Measurements from ENCODE around the gene SLU7.

The SLU7 gene

GRCh38 chr5:160419458-160420330 is 813 bp upstream of the SLU7 start:
- DNase-seq = no peak

DNA sequence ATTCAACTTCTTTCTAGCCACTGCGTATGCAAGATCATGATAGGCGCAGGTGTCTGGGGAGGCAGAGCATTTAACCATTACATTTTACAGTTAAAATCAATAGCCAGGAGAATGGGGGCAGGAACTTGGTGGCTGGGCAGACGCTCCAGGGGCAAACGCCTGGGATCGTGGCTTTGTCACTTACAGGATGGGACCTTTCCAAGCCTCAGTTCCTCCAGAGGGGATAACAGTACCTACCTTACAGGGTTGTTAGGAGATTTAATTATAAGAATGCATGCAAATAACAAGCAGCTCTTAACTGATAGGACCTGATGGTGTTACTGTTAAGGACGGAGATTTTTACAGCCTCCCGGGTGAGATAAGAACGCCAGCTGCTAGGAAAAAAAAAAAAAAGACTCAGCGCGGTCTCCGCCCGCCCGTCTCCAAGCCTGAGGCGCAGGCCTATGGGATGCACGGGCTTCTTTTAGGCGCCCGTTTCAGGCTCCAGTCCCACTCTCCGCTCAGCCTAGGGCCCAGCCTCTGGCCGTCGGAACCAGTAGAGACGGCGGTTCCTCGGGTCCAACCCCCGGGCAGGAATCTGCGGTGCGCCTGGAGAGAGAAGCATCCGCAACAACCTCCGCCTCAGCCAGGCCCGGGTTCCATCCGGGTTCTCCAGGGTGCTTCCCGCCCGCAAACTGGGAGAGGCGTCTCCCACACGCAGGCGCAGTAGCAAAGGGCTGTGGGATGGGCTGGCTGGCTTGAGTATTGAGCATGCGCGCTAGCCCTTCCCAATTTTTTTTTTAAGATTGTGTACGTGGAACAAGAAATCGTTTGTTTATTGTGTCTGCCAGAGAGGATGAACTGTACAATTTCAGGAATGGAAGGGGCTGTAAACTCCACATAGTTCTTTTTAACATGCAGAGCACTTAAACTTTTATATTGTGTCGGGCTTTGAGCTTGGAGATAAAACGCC is 19.2 kb downstream of the SLU7 start, which contains the start of gene FAM200C:
TSS of gene FAM200C (minus strand) at position 653 of the 952 bp plus-strand sequence. CDS start 4,564 bp downstream, outside the sequence.
- DNase-seq = peak; percentile 97

- DNase-seq = peak; percentile 30
Measured at GRCh38 chr5:160398806-160399205, 20.1 kb downstream of the SLU7 start.

DNA sequence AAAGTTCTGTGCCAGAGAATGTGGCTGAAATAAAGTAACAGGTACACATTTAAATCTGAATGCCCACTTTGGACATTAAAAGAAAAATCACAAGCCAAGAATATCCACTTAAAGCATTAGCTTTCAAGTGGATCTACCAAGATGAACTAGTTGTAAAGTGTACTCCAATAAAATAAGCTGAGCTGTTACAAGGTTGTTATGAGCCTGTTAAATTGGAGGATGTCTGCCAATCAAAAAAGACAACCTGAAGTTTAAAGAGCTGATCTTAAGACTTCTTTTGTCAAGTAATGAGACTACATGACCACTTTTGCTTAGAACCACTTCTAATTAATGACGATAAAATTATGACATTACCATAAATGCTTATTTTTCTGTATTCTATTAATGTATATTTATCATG is 21.4 kb downstream of the SLU7 start:
- DNase-seq = no peak

DNA sequence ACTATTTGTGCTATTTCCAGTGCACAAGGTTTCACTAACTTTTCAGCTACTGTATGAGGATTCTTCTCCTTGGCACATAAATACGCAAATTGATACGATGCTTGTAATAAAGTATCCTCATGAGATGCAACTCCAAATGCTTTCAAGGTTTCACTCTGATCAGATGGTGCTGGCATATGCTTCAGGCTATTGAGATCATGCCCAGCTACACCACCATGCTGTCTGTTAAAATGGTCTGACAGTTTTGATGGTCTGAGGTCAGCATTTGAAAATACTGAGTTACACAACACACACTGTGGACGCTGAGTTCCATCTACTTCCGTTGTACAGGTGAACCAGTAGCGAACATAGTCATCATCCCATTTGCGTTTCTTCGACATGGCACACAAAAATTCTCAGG is 23.8 kb downstream of the SLU7 start:
- DNase-seq = no peak

- DNase-seq = peak; percentile 16
Measured at GRCh38 chr5:160390787-160391696, 27.8 kb downstream of the SLU7 start.

GRCh38 chr5:160387445-160387844 is 31.4 kb downstream of the SLU7 start:
- no peak for DNase-seq

- DNase-seq = no peak
Measured at GRCh38 chr5:160385496-160385895, 33.4 kb downstream of the SLU7 start.

GRCh38 chr5:160384681-160385080 is 34.2 kb downstream of the SLU7 start:
- DNase-seq = no peak

DNA sequence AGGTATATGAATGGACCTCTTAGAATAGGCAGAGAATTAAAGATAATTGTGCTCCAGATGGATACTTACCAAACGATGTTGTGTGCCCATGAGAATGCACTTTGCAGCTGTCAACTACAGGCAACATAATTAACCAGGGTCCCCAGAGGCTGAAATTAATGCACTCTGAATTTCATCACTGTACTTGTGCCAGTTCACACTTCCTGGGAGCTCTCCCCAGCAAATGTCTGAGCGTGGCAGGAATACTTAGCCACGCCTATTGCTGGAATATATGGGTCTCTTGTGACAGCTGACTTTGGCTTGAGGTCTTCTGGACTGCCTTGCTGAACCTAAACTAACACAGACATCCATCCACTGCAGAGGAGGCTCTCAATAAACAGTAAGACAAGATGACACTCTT is 36.5 kb downstream of the SLU7 start:
- no peak for DNase-seq

DNA sequence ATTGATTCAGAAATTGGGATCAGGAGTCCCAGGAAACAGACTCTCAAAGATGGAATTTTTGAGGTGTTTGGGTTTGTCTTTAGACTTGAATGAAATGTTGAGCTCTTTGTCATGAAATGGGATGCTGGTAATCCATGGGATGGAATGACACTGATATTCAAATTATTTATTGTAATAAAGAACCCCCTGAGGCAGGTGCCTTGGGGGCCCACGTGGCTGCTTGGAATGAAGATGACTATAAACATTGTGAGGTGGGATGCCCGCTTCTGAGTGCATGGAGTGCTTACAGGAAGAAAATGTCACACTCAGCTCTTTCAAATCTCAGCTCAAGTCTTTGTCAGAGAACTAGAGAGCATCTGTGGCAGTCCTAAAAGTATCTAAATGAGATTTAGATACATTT is 38.8 kb downstream of the SLU7 start:
- no peak for DNase-seq

DNA sequence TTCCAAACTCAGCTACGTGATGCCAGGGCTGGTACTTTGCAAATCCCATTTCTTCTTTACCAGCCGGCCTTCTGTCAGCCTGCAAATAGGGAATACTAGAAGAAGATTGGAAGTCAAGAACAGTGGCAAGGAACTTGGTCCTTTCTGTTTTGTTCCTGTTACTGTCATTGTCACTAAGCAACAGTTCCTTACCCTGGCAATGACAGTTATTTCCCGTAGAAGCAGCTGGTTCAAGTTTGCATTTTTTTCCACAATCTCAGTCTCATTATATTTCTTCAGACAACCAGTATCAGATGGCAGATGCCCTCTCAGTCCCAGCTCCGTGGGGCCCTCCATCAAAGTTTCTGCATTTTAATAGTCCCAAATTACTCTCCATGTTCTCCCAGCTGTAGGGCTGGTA is 39.4 kb downstream of the SLU7 start:
- DNase-seq = no peak

DNA sequence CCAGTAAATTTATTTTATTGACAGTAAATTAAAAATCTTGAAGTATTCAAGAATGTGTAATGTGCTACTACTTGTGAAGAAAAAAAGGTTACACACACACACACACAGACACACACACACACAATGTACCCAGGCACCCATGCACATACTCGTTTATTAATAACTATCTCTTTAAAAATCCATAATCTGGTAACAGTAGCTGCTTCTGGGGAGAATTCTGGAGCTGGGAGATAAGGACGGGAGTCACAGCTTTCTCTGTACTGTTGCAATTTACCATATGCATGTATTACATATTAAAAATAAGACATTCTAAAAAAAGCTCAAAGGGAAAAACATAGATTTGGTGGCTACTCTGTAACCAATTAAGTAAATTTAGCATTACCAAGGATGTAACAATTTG is 40.6 kb downstream of the SLU7 start:
- DNase-seq = no peak

- no peak for DNase-seq
Measured at GRCh38 chr5:160377651-160378050, 41.2 kb downstream of the SLU7 start.

DNA sequence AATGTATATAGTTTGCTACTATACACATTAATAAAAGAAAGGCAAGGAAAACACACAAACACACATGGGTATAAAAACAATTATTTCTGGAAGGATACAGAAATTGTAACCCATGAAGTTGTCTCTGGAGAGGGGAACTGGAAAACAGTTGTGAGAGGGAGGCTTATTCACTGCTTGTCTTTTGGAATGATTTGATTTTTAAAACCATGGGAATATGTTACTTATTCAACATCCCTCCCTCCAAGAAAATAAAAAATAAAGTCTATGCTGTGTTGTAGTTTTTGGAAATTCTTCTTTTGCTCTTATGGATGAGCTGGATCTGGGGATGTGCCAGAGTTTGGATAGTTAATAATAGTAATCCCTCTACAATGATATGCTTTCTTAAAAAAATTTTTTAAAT is 42.5 kb downstream of the SLU7 start:
- DNase-seq = no peak

GRCh38 chr5:160375701-160376100 is 43.2 kb downstream of the SLU7 start:
- DNase-seq = no peak

- peak; percentile 63 for DNase-seq
Measured at GRCh38 chr5:160375166-160375565, 43.7 kb downstream of the SLU7 start.

- no peak for DNase-seq
Measured at GRCh38 chr5:160371294-160371693, 47.6 kb downstream of the SLU7 start.

GRCh38 chr5:160370713-160371034 is 48.2 kb downstream of the SLU7 start:
- no peak for DNase-seq

DNA sequence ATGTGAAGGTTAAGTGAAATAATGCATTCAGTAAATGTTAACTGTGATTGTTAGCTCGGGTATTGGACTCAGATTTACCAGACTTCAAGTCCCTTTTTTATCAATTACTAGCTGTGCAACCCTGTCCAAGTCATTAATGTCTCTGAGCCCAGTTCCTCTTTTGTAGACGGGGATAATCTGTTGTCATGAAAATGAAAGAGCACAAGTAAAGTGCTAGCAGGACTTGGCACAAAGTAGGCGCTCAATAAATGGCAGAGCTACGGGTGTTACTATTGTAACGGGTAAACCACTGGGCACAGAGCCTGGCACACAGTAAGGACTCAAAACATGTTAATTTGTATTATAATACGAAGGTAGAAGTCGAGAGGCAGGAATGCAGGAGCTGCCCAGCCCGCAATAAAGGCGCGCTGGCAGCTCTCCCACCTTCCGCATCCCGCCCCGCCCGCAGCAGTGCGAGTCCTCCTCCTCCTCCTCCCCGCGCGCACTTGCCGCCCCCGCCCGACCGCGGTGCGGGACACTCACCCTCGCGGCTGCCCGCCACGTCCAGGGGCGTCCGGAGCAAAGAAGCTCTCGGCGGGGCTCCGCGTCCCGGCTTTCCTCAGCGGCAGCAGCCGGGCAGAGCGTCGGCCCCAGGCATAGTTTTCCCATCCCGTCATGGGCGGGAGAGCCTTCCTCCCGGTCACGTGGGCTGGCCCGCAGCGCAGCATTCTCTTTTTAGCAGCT is 48.7 kb downstream of the SLU7 start, which contains the start of gene C1QTNF2:
TSS of gene C1QTNF2 (minus strand) at position 637 of the 723 bp plus-strand sequence. CDS start 15,615 bp downstream, outside the sequence.
- DNase-seq = peak; percentile 75

- no peak for DNase-seq
Measured at GRCh38 chr5:160367885-160368284, 51.0 kb downstream of the SLU7 start.

GRCh38 chr5:160367261-160367660 is 51.6 kb downstream of the SLU7 start:
- no peak for DNase-seq
